Breast epithelium (tissue), 4 donors: ENCODE results near the gene MINPP1. TPM values are rescaled to one million over a fixed set of nuclear protein-coding genes. Genes with fewer than 3 reads are reported as not detected.

Experiments
- DNase-seq, 2 donors: peaks; one replicate each; pipeline ENCODE4 v3.0.0-alpha.2; 2019; ENCODE audit warnings: low spot score in 2 of 2
- H3K27ac ChIP-seq, 2 donors: fragments of 200-600 bp; sonication (generic) in 1 of 2; one replicate each; pipeline ENCODE4 v1.5.1; 2016 to 2019; ENCODE audit warnings: mild to moderate bottlenecking in 1 of 2
- H3K27me3 ChIP-seq, 2 donors: fragments of 200-600 bp; sonication (generic) in 1 of 2; one replicate each; pipeline versions ENCODE4 v1.5.1 to v1.6.0; 2017 to 2019; ENCODE audit warnings: control low read depth in 1 of 2, mild to moderate bottlenecking in 1 of 2
- H3K36me3 ChIP-seq: fragments of 200-600 bp; one replicate; pipeline ENCODE4 v1.5.1; 2019
- H3K4me1 ChIP-seq, 2 donors: fragments of 200-600 bp; sonication (generic); one replicate each; pipeline ENCODE4 v1.5.1; 2016 to 2019; ENCODE audit warnings: control low read depth in 1 of 2
- H3K4me3 ChIP-seq, 3 donors: fragments of 200-600 bp; sonication (generic); 1 replicate in 2 of 3; 2 replicates in 1 of 3; pipeline ENCODE4 v1.5.1; 2016 to 2019; ENCODE audit warnings: mild to moderate bottlenecking in 3 of 3, moderate library complexity in 2 of 3
- H3K9me3 ChIP-seq, 2 donors: fragments of 200-600 bp; sonication (generic) in 1 of 2; one replicate each; pipeline ENCODE4 v1.5.1; 2016 to 2019; ENCODE audit warnings: control low read depth in 1 of 2
- POLR2A ChIP-seq: fragments of 450-650 bp; IDR thresholded peaks from one replicate; pipeline ENCODE4 v1.6.1; 2016; ENCODE audit warnings: antibody characterized with exemption, mild to moderate bottlenecking, moderate library complexity
- POLR2AphosphoS5 ChIP-seq, 3 donors: sonication (generic); formaldehyde crosslinking; IDR thresholded peaks; one replicate each; pipeline ENCODE4 v1.6.1; 2017; ENCODE audit warnings: antibody characterized with exemption in 3 of 3
- intact Hi-C: fragments of 100-400 bp; cut with DNase I; formaldehyde crosslinking; loops from one replicate; pipeline ENCODE4 v1.15.1; 2023; ENCODE audit warnings: low total_unique reads
- total RNA-seq, 3 donors: library from RNA; depleted of rRNA; stranded (reverse); fragments of >200 nt; gene quantifications; one replicate each; pipeline ENCODE4 v1.1.0, GENCODE V29; 2016
- TF ChIP-seq, protein P1 (sequence below), 3 donors: fragments of 450-650 bp; IDR thresholded peaks; one replicate each; pipeline ENCODE4 v1.5.1; 2016 to 2017; ENCODE audit warnings: antibody characterized with exemption in 3 of 3, mild to moderate bottlenecking in 3 of 3, moderate library complexity in 3 of 3

The MINPP1 gene
- total RNA-seq, 3 donors from 2014 or later, result 13.0 to 22.0 (median 18.7) TPM

DNA sequence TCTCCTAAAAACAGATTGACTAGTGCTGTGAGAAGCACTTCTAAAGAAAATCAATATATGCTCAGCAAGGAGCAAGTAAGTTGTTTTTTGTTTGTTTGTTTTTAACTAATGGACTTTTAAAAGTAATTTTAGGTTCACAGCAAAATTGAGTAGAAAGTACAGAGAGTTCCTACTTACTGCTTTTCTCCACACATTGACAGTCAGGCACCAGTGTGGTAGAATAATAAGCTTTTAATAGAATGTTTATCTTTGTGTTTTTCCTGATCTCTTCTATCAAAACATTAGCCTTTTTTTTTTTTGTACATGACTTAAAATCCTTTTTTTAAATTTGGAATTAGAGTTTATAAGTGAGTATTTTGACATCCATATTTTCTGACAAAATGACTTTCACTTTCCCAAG lies 28.0 kb downstream of the MINPP1 start:
- Histone ChIP-seq H3K36me3 (no peaks in the 10 kb centered on the region), H3K4me1 (no peaks in the 10 kb centered on the region), H3K4me3 (no peak overlapping the region), H3K9me3 (peaks cover 8 to 10% of the 10 kb centered on the region in 2 donors), H3K27ac (peak overlapping the region in 1 of 2 donors; percentile 68), H3K27me3 (no peaks in the 10 kb centered on the region)
- intact Hi-C loops, result no loop called here
- no peak for DNase-seq
- TF ChIP-seq, protein P1, sequence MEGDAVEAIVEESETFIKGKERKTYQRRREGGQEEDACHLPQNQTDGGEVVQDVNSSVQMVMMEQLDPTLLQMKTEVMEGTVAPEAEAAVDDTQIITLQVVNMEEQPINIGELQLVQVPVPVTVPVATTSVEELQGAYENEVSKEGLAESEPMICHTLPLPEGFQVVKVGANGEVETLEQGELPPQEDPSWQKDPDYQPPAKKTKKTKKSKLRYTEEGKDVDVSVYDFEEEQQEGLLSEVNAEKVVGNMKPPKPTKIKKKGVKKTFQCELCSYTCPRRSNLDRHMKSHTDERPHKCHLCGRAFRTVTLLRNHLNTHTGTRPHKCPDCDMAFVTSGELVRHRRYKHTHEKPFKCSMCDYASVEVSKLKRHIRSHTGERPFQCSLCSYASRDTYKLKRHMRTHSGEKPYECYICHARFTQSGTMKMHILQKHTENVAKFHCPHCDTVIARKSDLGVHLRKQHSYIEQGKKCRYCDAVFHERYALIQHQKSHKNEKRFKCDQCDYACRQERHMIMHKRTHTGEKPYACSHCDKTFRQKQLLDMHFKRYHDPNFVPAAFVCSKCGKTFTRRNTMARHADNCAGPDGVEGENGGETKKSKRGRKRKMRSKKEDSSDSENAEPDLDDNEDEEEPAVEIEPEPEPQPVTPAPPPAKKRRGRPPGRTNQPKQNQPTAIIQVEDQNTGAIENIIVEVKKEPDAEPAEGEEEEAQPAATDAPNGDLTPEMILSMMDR (IDR thresholded peaks at IDR 0.05), result no peak
- TF ChIP-seq POLR2AphosphoS5 (IDR thresholded peaks at IDR 0.05) (no peak), POLR2A (no peak)

DNA sequence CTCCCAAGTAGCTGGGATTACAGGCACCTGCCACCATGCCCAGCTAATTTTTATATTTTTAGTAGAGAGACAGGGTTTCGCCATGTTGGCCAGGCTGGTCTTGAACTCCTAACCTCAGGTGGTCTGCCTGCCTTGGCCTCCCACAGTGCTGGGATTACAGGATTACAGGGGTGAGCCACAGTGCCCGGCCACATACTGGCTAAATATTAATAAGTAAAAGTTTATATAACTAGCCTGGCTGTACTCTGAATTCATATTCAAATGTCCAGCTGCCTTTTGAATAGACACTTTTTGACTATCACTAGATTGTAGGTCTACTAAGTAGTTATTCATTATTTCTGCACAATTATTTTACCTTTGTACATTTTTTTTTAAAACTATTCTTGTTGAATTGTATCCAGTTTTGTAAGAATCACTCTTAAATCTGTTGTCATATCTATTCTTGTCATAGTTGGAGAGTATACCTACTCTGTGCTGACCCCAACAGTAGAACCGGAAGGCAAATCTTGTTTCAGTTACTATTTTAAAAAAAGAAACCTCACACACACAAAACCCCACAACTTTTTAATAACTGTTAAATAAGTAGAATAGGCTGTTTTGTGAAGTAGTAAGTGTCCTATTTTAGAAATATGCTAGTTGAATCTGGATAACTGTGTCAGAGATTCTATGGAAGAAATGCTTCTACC lies 29.6 kb downstream of the MINPP1 start:
- Histone ChIP-seq H3K9me3 (peaks cover 8 to 10% of the 10 kb centered on the region in 2 donors), H3K4me1 (no peaks in the 10 kb centered on the region), H3K4me3 (no peak overlapping the region), H3K36me3 (no peaks in the 10 kb centered on the region), H3K27me3 (no peaks in the 10 kb centered on the region), H3K27ac (no peak overlapping the region)
- no peak for TF ChIP-seq POLR2A
- TF ChIP-seq, protein P1 (IDR thresholded peaks at IDR 0.05), result no peak
- no peak for TF ChIP-seq POLR2AphosphoS5 (IDR thresholded peaks at IDR 0.05)
- intact Hi-C loops, result no loop called here
- no peak for DNase-seq

DNA sequence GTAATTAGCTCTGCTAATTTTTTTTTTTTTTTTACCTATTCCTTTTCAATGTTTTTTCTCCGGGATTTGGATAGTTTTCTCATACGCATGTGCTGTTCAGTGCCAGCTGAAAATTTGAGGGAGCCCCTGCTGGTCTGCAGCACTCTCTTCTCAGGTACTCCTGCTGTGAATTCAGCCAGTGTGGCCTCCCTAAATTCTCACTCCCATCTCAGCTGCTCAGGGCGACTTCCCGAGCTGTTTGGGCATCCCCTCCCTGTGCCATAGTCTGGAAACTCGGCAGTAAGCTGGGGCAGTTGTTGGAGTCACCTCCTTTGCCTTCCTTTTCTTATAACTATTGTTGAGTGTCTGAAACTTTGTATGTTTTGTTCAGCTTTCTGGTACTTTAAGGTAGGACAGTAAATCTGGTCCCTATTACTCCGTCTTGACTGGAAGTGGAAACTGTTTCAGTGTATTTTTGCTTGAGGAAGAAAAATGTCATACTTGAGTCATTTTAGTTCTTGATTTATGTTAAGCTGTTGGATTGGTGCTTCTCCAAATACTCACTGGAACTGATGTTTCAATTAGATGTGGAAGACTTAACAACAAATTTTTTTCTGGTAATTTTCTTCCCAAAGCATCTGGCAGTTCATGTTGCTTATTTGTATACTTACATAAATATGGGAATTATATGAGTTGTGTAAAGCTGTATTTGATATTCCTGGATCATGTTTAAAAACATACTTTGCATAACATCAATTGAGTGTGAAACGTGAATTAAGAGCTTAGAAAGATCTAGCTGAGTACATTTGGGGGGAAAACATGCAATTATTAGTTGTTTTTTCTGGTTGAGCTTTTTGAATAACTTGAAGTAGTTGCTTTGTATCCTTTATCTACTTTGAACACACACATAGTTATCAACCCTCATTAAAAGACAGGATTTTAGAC lies 33.7 kb downstream of the MINPP1 start:
- Histone ChIP-seq H3K4me1 (no peaks in the 10 kb centered on the region), H3K27ac (no peak overlapping the region), H3K36me3 (no peaks in the 10 kb centered on the region), H3K4me3 (no peak overlapping the region), H3K27me3 (no peaks in the 10 kb centered on the region), H3K9me3 (peaks cover 7 to 10% of the 10 kb centered on the region in 2 donors)
- TF ChIP-seq POLR2A, result no peak
- DNase-seq, result no peak
- intact Hi-C loops, result no loop called here

DNA sequence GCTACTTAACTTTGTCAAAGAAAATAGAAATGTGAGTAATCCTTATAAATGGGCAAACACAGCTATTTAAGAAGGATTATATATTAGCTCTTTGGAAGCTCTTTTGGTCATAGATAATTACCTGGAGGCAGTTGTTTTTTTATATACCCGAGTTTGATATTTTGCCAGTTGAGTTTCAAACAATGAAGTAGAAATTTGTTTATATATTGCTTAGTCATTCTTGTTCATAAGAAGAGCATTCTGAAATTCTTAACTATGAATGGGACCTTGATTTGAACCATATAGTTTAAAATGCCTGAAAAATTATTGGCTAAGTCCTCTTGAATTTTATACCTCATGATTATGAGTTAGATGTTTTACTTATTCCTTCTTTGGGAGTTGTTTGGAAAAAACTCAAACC lies 36.4 kb downstream of the MINPP1 start:
- DNase-seq, result no peak
- no peaks in the 10 kb centered on the region for H3K27me3 ChIP-seq
- intact Hi-C loops, result no loop called here
- H3K27ac ChIP-seq, result no peak overlapping the region
- H3K4me1 ChIP-seq, result no peaks in the 10 kb centered on the region
- no peak overlapping the region for H3K4me3 ChIP-seq
- no peaks in the 10 kb centered on the region for H3K36me3 ChIP-seq
- peaks cover 7 to 10% of the 10 kb centered on the region in 2 donors for H3K9me3 ChIP-seq
- no peak for TF ChIP-seq POLR2AphosphoS5 (IDR thresholded peaks at IDR 0.05)
- TF ChIP-seq POLR2A, result no peak
- TF ChIP-seq, protein P1 (IDR thresholded peaks at IDR 0.05), result no peak

DNA sequence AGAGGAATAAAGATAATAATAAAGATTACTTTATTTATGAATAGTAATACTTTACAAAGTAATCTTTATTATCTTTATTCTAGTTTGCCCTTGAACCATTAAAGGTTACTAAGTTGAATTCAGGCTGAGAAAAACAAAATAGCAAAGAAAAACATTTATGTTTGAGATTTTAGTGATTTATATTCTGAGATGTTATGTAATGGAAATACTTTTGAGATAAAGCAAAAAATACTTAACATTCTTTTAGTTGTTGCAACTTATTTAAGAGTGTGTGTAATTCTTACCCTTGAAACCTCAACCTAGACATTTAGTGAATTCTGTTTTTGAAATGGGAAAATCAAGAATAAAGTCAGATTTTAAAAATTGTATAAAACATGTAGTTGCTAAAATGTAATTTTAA lies 40.0 kb downstream of the MINPP1 start:
- Histone ChIP-seq H3K27ac (no peak overlapping the region), H3K4me3 (no peak overlapping the region), H3K9me3 (peaks cover 7 to 10% of the 10 kb centered on the region in 2 donors), H3K36me3 (no peaks in the 10 kb centered on the region), H3K27me3 (no peaks in the 10 kb centered on the region), H3K4me1 (no peaks in the 10 kb centered on the region)
- no peak for DNase-seq
- no peak for TF ChIP-seq POLR2AphosphoS5 (IDR thresholded peaks at IDR 0.05)
- no peak for TF ChIP-seq POLR2A
- TF ChIP-seq, protein P1 (IDR thresholded peaks at IDR 0.05), result no peak
- intact Hi-C loops, result no loop called here
